ENCODE data around the gene AKAP11.
"Not testable (repeated sequence)": the region's sequence is repeated elsewhere in the genome, so short reads cannot be mapped to it uniquely, and the experiment has no call there.

The AKAP11 gene, protein sequence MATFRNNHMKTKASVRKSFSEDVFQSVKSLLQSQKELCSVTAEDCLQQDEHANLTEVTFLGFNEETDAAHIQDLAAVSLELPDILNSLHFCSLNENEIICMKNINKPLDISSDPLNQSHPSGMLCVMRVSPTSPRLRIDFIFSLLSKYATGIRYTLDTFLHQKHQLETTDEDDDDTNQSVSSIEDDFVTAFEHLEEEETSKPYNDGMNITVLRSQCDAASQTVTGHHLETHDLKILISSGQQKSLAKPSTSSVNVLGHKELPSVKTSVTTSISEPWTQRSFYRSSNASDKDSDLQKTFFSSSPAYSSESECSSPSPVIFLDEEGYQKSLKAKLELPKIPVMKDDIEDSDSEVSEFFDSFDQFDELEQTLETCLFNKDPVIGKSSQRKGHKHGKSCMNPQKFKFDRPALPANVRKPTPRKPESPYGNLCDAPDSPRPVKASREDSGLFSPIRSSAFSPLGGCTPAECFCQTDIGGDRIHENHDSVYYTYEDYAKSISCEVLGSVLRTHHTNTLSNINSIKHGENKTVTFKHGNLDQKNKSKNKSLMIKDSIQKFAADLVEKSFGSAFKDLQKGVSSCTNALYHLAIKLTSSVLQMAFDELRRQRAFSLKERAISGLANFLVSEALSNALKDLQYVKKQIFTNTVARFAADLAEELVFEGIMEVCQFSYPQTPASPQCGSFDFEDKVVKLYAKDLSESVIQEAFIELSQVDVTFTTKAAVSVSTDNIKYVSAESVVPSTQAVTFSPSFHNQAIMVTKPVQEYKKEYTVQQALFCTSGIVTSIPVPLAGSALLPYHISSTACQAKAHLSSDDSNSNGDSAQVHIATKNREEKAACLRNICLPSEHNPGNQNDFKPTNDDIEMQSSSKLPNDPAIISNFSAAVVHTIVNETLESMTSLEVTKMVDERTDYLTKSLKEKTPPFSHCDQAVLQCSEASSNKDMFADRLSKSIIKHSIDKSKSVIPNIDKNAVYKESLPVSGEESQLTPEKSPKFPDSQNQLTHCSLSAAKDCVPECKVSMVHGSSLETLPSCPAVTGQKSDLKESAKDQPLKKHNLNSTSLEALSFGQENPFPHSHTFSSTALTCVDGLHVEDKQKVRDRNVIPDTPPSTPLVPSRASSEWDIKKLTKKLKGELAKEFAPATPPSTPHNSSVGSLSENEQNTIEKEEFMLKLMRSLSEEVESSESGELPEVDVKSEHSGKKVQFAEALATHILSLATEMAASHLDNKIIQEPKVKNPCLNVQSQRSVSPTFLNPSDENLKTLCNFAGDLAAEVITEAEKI (N-terminal part only)

DNA sequence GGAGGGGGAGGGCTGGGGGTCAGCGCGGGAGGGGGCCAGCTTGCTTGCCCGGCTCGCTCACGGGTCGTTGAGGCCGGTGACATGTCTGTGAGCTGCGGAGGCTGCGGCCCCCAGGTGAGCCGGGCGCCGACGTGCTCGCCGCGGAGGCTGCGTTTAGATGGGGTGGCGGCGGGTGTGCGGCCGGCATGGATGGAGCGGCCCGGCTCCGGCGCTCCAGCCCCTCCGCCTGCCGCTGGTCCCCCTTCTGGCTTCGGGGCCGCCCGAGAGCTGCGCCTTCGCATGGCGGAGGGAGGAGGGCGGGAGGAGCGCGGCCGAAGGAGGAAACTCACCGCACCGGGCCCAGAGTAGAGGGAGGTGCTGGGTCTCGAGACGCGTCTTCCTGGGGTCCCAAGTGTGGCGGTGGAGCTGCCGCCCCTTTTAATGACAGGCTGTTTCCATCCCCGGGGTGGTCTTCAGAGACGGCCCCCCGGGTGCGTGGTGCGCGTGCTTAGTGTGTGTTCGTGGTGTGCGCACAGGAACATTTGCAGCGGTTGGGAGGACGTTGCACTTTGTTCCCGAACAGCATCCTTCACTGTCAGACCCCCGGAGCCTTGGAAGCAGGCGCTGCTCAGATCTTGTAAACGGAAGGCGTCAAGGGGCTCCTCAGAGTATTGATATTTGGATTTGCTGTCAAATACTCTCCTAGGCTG lies at the start of gene AKAP11:
AKAP11 (plus strand) TSS at position 38 of the 689 bp plus-strand sequence. CDS start 14,197 bp downstream, outside the sequence.
- Histone ChIP-seq H3K27ac (peak within 1 kb of the TSS; percentile 10; the same call in 1 of the 2 replicates), H3K9ac (ENCODE audit: insufficient read length) (peak within 1 kb of the TSS; percentile 64), H3K4me3 (peak within 1 kb of the TSS; percentile 86), H3K9me3 (ENCODE audit: low read depth, low read length) (peaks cover 9% of the 10 kb centered on the region; the same call in 1 of the 2 replicates), H3K36me3 (ENCODE audit: insufficient read depth, low read length) (no peaks in the 10 kb centered on the region)
- no peak for TF ChIP-seq EZH2 (IDR thresholded peaks at IDR 0.05)
- no peak for TF ChIP-seq FOXP2 (optimal IDR thresholded peaks at IDR 0.05; ENCODE audit: control extremely low read depth, extremely low read length, insufficient read depth)
- TF ChIP-seq POLR2AphosphoS5 (IDR thresholded peaks at IDR 0.05; ENCODE audit: borderline replicate concordance, low read depth, low read length): peak; percentile 47; the same call in 1 of the 2 replicates
- no peak for DNase-seq (ENCODE audit: low read depth, low spot score)

DNA sequence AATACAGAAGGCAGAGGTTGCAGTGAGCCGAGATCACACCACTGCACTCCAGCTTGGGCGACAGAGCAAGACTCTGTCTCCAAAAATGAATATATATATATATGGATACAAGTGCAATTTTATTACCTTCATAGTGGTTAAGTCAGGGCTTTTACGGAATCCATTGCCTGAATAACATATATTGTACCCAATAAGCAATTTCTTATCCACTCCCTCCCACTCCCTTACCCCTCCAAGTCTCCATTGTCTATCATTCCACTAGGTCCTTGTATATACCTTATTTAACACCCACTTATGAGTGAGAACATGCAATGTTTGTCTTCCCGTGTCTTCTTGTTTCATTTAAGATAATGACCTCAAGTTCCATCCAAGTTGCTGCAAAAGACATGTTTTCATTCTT lies 48.3 kb upstream of the AKAP11 start:
- Histone ChIP-seq H3K36me3 (ENCODE audit: insufficient read depth, low read length) (no peaks in the 10 kb centered on the region), H3K4me3 (no peak overlapping the region), H3K27ac (no peak overlapping the region), H3K9ac (ENCODE audit: insufficient read length) (no peak overlapping the region), H3K9me3 (ENCODE audit: low read depth, low read length) (no peaks in the 10 kb centered on the region)
- no peak for TF ChIP-seq FOXP2 (optimal IDR thresholded peaks at IDR 0.05; ENCODE audit: control extremely low read depth, extremely low read length, insufficient read depth)
- TF ChIP-seq POLR2AphosphoS5 (IDR thresholded peaks at IDR 0.05; ENCODE audit: borderline replicate concordance, low read depth, low read length): no peak
- no peak for TF ChIP-seq EZH2 (IDR thresholded peaks at IDR 0.05)
- DNase-seq (ENCODE audit: low read depth, low spot score): no peak

DNA sequence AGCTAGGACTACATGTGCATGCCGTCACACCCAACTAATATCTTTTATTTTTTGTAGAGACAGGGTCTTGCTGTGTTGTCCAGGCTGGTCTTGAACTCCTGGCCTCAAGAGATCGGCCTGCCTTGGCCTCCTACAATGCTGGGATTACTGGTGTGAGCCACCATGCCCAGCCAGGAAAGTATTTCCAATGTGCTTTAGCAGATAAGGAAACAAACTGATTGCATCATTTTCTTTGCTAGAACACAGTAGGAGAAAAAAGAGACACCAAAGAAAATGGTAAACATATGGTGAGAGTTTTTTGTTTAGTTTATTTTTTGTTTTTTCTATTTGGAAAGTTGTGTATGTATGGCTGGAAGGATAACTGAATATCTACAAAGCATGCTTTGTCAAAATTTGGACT lies 46.9 kb upstream of the AKAP11 start:
- no peak overlapping the region for H3K9ac ChIP-seq (ENCODE audit: insufficient read length)
- no peak overlapping the region for H3K4me3 ChIP-seq
- no peak overlapping the region for H3K27ac ChIP-seq
- TF ChIP-seq FOXP2 (optimal IDR thresholded peaks at IDR 0.05; ENCODE audit: control extremely low read depth, extremely low read length, insufficient read depth) (no peak), EZH2 (IDR thresholded peaks at IDR 0.05) (no peak), POLR2AphosphoS5 (IDR thresholded peaks at IDR 0.05; ENCODE audit: borderline replicate concordance, low read depth, low read length) (no peak)
- no peak for DNase-seq (ENCODE audit: low read depth, low spot score)
- H3K36me3 ChIP-seq (ENCODE audit: insufficient read depth, low read length): no peaks in the 10 kb centered on the region
- H3K9me3 ChIP-seq (ENCODE audit: low read depth, low read length): no peaks in the 10 kb centered on the region

DNA sequence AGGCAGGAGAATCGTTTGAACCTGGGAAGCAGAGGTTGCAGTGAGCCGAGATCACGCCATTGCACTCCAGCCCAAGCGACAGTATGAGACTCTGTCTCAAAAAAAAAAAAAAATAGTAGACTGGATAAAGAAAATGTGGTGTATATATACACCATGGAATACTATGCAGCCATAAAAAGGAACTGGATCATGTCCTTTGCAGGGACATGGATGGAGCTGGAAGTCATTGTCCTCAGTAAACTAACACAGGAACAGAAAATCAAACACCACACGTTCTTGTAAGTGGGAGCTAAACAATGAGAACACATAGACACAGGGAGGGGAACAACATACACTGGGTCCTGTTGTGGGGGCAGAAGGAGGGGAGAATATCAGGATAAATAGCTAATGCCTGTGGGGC lies 45.2 kb upstream of the AKAP11 start:
- DNase-seq (ENCODE audit: low read depth, low spot score): not testable (repeated sequence)

DNA sequence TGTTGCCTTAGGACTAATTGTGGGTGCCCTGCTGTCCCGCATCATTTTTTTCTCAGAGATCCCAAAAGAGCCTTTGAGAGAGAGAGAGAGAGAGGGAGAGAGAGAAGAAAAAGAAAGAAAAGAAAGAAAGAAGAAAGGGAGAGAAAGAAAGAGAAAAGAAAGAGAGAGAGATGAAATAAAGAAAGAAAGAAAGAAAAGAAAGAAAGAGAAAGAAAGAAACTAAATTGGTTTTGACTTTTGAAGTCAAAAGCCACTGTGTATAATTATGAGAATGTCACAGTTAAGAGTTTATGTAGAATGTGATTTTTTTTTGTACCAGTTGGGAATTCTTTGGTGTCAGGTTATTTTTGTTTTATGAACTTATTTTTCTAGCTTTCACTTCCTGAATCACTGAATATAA lies 43.4 kb upstream of the AKAP11 start:
- Histone ChIP-seq H3K4me3 (peak overlapping the region; percentile 28; the same call in 1 of the 2 replicates), H3K27ac (peak overlapping the region; percentile 73), H3K9me3 (ENCODE audit: low read depth, low read length) (no peaks in the 10 kb centered on the region), H3K36me3 (ENCODE audit: insufficient read depth, low read length) (no peaks in the 10 kb centered on the region), H3K9ac (ENCODE audit: insufficient read length) (no peak overlapping the region)
- DNase-seq (ENCODE audit: low read depth, low spot score): no peak
- TF ChIP-seq POLR2AphosphoS5 (IDR thresholded peaks at IDR 0.05; ENCODE audit: borderline replicate concordance, low read depth, low read length) (no peak), FOXP2 (optimal IDR thresholded peaks at IDR 0.05; ENCODE audit: control extremely low read depth, extremely low read length, insufficient read depth) (no peak), EZH2 (IDR thresholded peaks at IDR 0.05) (no peak)

More for the DNA sequence above, 45.2 kb upstream of the AKAP11 start:
- H3K27ac ChIP-seq; H3K36me3 ChIP-seq (ENCODE audit: insufficient read depth, low read length); H3K4me3 ChIP-seq; H3K9ac ChIP-seq (ENCODE audit: insufficient read length); H3K9me3 ChIP-seq (ENCODE audit: low read depth, low read length): not testable (repeated sequence)

DNA sequence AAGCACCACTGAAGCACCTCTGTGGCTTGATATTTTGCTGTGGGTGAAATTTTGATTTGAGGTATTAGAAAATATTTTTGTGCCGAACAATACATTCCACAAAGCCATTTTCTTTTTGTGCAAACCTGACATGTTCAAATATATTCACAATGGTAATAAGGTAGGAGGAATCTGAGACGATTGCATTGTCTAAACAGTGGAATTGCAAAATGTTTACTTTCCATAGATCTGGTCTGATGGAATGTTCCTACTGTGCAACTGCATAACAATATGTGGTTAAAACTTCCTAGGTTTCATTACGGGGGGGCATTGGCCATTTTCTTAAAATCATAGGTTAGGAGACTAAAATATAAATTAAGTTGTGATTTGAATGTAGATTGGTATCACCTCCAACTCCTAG lies 42.7 kb upstream of the AKAP11 start:
- Histone ChIP-seq H3K9ac (ENCODE audit: insufficient read length) (no peak overlapping the region), H3K36me3 (ENCODE audit: insufficient read depth, low read length) (no peaks in the 10 kb centered on the region), H3K27ac (peak overlapping the region; percentile 73), H3K9me3 (ENCODE audit: low read depth, low read length) (no peaks in the 10 kb centered on the region), H3K4me3 (peak overlapping the region; percentile 28; the same call in 1 of the 2 replicates)
- TF ChIP-seq POLR2AphosphoS5 (IDR thresholded peaks at IDR 0.05; ENCODE audit: borderline replicate concordance, low read depth, low read length): no peak
- TF ChIP-seq EZH2 (IDR thresholded peaks at IDR 0.05): no peak
- no peak for TF ChIP-seq FOXP2 (optimal IDR thresholded peaks at IDR 0.05; ENCODE audit: control extremely low read depth, extremely low read length, insufficient read depth)
- DNase-seq (ENCODE audit: low read depth, low spot score): no peak

DNA sequence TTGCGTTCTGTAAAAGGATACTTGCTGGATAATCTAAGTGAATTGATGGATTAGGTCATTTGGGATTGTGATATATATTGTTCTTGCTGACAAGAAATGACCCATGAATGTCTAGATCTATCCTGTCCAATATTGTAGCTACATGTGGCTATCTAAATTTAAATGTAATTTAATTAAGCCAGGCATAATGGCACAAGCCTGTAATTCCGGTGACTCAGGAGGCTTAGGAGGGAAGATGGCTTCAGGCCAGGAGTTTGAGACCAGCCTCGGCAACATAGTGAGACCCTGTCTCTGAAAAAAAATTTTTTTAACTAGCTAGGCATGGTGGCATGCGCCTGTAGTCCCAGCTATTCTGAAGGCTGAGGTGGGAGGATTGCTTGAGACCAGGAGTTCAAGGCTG lies 39.3 kb upstream of the AKAP11 start:
- Histone ChIP-seq H3K9ac (ENCODE audit: insufficient read length) (no peak overlapping the region), H3K27ac (no peak overlapping the region), H3K36me3 (ENCODE audit: insufficient read depth, low read length) (no peaks in the 10 kb centered on the region), H3K4me3 (no peak overlapping the region), H3K9me3 (ENCODE audit: low read depth, low read length) (no peaks in the 10 kb centered on the region)
- TF ChIP-seq EZH2 (IDR thresholded peaks at IDR 0.05): no peak
- TF ChIP-seq POLR2AphosphoS5 (IDR thresholded peaks at IDR 0.05; ENCODE audit: borderline replicate concordance, low read depth, low read length): no peak
- TF ChIP-seq FOXP2 (optimal IDR thresholded peaks at IDR 0.05; ENCODE audit: control extremely low read depth, extremely low read length, insufficient read depth): no peak
- DNase-seq (ENCODE audit: low read depth, low spot score): no peak

Data from SK-N-MC (cell line).